ENCODE results near the gene SPTAN1. TPM values are rescaled to one million over a fixed set of nuclear protein-coding genes. Genes with fewer than 3 reads are reported as not detected.

Gene SPTAN1
- total and polyA plus RNA-seq, 2 of the 4 experiments (the other 2 are of a cell fraction), result 275 to 327 TPM

DNA sequence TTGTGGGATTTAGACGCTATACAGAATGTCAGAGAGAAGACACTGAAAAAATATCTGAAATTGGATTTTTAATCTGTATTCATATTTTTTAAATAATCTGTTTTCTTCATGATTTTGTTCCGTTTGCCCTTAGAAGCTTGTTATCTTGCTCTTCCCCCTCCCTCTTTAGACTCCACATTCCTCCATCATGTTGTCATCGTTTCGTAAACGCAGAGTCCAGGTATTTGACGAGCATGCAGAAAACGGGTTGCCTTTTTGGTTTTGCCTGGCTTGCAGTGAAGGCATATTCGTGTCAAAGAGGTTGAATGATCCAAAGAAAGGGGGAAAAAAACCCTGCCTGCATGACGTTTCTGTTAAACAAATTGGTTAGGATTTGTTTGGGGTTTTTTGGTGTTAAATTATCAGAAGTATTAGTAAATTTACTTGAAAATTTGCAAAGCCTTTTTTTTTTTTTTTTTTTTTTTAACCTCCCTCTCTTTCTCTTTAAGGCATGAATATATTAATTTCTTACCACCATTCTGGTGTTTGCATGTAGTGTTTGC, 2.9 kb downstream of the SPTAN1 start:
- ChIA-PET POLR2A (ENCODE audit: unreplicated experiment) (interaction anchor here (0.5 kb wide), 1 partner anchor 234 kb away, joined by 3 read pairs; no protein-coding TSS in a partner anchor), CTCF (interaction anchor here (1.0 kb wide), 1 partner anchor 193 kb away, joined by 3 read pairs; no protein-coding TSS in a partner anchor)
- H3K4me1 ChIP-seq (ENCODE audit: control insufficient read depth, insufficient read depth, low read length), result peaks cover 14% of the 10 kb centered on the region
- in situ Hi-C loops (cut with MboI; ENCODE audit: low sequenced_read_pairs) (loop anchor here (10.0 kb wide), 1 partner anchor 260 kb away; no protein-coding TSS in a partner anchor), intact Hi-C loops (cut with micrococcal nuclease) (no loop called here), dilution Hi-C loops (cut with HindIII; ENCODE audit: low sequenced_read_pairs, unreplicated experiment) (no loop called here)
- BruUV-seq (replicated peaks), result no TSS peak
- H4K8ac ChIP-seq (ENCODE audit: low read depth in 2 of 2, low read length in 2 of 2), result peak overlapping the region in 1 of 2 experiments; percentile 57; a peak in 1 of 4 replicates
- peaks cover 1% of the 10 kb centered on the region; the same call in 1 of the 2 replicates for H3K9me1 ChIP-seq (ENCODE audit: insufficient read depth, low read length)
- H4K91ac ChIP-seq (ENCODE audit: insufficient read depth, low read depth, low read length), result no peak overlapping the region; the same call in 1 of the 2 replicates
- no peaks in the 10 kb centered on the region for H3K27me3 ChIP-seq (ENCODE audit: control insufficient read depth, insufficient read depth, low read length)
- ATAC-seq (ENCODE audit: low read depth) (no peak), DNase-seq (peak; percentile 79)
- H2BK15ac ChIP-seq (ENCODE audit: low read depth, low read length), result no peak overlapping the region
- TF ChIP-seq MAFK (IDR thresholded peaks at IDR 0.05; ENCODE audit: low read depth, low read length) (peak; percentile 66; the same call in 1 of the 2 replicates), MAZ (IDR thresholded peaks at IDR 0.05; ENCODE audit: borderline replicate concordance, low read depth, low read length) (peak; percentile 63; the same call in 1 of the 2 replicates), CHD1 (IDR thresholded peaks at IDR 0.05; ENCODE audit: low read depth, low read length) (no peak), CEBPB (IDR thresholded peaks at IDR 0.05; ENCODE audit: low read depth, low read length) (peak; percentile 34; the same call in 1 of the 2 replicates)
- peak overlapping the region; percentile 12; the same call in 1 of the 2 replicates for H2BK120ac ChIP-seq (ENCODE audit: low read depth, low read length)
- peak overlapping the region; percentile 74 for H2BK5ac ChIP-seq (ENCODE audit: low read depth, low read length, poor library complexity, severe bottlenecking)
- H3K4me3 ChIP-seq (ENCODE audit: insufficient read depth, low read depth, low read length), result no peak overlapping the region; the same call in 1 of the 2 replicates
- H3K18ac ChIP-seq (ENCODE audit: low read depth, low read length), result no peak overlapping the region; the same call in 1 of the 2 replicates
- peaks cover 3 to 57% of the 10 kb centered on the region in 2 experiments; a peak in 3 of 4 replicates for H3K79me1 ChIP-seq (ENCODE audit: low read depth in 1 of 2, low read length in 2 of 2)
- H3K4ac ChIP-seq (ENCODE audit: low read depth, low read length), result peak overlapping the region; percentile 43; the same call in 1 of the 2 replicates
- 0 out of 2 replicates have a peak overlapping the region, but pooled peaks have one; percentile 28 for H3K14ac ChIP-seq (replicated peaks; ENCODE audit: low read depth, low read length)
- H3K27ac ChIP-seq (ENCODE audit: insufficient read depth, low read length), result peak overlapping the region; percentile 12
- 0% methylated on average over 1 of the region's 9 CpGs; no CpG with 5 or more reads in 1 of the 2 experiments for WGBS, 2 experiments (ENCODE audit: extremely low coverage in 2 of 2, insufficient read length in 1 of 2)
- H3K36me3 ChIP-seq (ENCODE audit: control insufficient read depth, insufficient read depth, low read length), result 0 out of 2 replicates have a peak, but pooled peaks cover 1% of the 10 kb centered on the region
- H3K56ac ChIP-seq (ENCODE audit: extremely low read depth, insufficient read depth, low read length), result peak overlapping the region; percentile 40; the same call in 1 of the 2 replicates
- H3K23ac ChIP-seq (ENCODE audit: low read depth, low read length), result peak overlapping the region; percentile 54; the same call in 1 of the 2 replicates
- no peak overlapping the region for H2AK5ac ChIP-seq (ENCODE audit: low read depth, low read length)
- no peak overlapping the region for H3K9ac ChIP-seq (ENCODE audit: low read depth, low read length)
- H2AK9ac ChIP-seq (replicated peaks; ENCODE audit: low read depth, low read length, poor library complexity), result no peak overlapping the region
- H3K4me2 ChIP-seq (ENCODE audit: low read depth, low read length), result peak overlapping the region; percentile 56
- no peak overlapping the region for H2AFZ ChIP-seq (replicated peaks; ENCODE audit: low read length, poor library complexity)
- H2BK20ac ChIP-seq (ENCODE audit: low read depth, low read length), result 0 out of 2 replicates have a peak overlapping the region, but pooled peaks have one; percentile 20
- no peak overlapping the region for H4K5ac ChIP-seq (ENCODE audit: low read depth, low read length)
- H4K20me1 ChIP-seq (ENCODE audit: insufficient read depth, low read length), result peaks cover 58% of the 10 kb centered on the region
- H3K9me3 ChIP-seq (ENCODE audit: control insufficient read depth, insufficient read depth, low read length), result no peaks in the 10 kb centered on the region
